SK-N-SH (cell line): ENCODE measurements around the gene ZNF391. TPM values are rescaled to one million over a fixed set of nuclear protein-coding genes. Genes with fewer than 3 reads are reported as not detected.

Experiments
- CTCF ChIA-PET: fragments of 300-600, 350-600 bp; formaldehyde crosslinking; extraction: SDS; loops from one replicate; lab custom pipeline; 2021; lab: Yijun Ruan, JAX
- POLR2A ChIA-PET: fragments of 350-600 bp; sonication (Branson Sonifier 250); formaldehyde crosslinking; extraction: SDS; loops from one replicate; lab custom pipeline; 2020; ENCODE audit warnings: antibody characterized with exemption, inconsistent platforms; lab: Yijun Ruan, JAX
- DNase-seq: peaks from one replicate; pipeline ENCODE4 v3.0.0; 2012
- H2AFZ ChIP-seq: fragments of 200-600 bp; sonication (generic); 2 replicates; pipeline ENCODE4 v1.8.1; 2016; ENCODE audit warnings: antibody characterized with exemption, mild to moderate bottlenecking, low read depth
- H3F3A ChIP-seq: fragments of 200-600 bp; sonication (generic); replicated peaks from 2 replicates; pipeline ENCODE3; 2016; ENCODE audit warnings: antibody characterized with exemption, mild to moderate bottlenecking; ENCODE audit not compliant: insufficient read depth
- H3K27ac ChIP-seq, 2 experiments: fragments of 200-500 bp in 1 of 2; fragments of 200-600 bp in 1 of 2; sonication (Bioruptor generic) in 1 of 2; sonication (generic), shearing (Covaris generic) in 1 of 2; 2 replicates each; pipeline versions ENCODE4 v1.5.1 to v1.6.1; 2014 to 2016; ENCODE audit warnings: low read depth in 2 of 2, inconsistent platforms in 1 of 2, low read length in 1 of 2, mild to moderate bottlenecking in 1 of 2, mixed read lengths in 1 of 2
- H3K27me3 ChIP-seq: fragments of 200-600 bp; sonication (generic), shearing (Covaris generic); 2 replicates; pipeline ENCODE4 v1.6.1; 2016; ENCODE audit warnings: mixed run types; ENCODE audit not compliant: insufficient read depth
- H3K36me3 ChIP-seq, 2 experiments: fragments of 200-500 bp in 1 of 2; fragments of 200-600 bp in 1 of 2; sonication (Bioruptor generic) in 1 of 2; sonication (generic) in 1 of 2; replicated peaks in 1 of 2; 2 replicates each; pipeline versions ENCODE3 to v1.5.1; 2014 to 2016; ENCODE audit warnings: low read length in 1 of 2, mild to moderate bottlenecking in 1 of 2; ENCODE audit not compliant: insufficient read depth in 2 of 2, control insufficient read depth in 1 of 2
- H3K4me1 ChIP-seq, 2 experiments: fragments of 200-500 bp in 1 of 2; fragments of 200-600 bp in 1 of 2; sonication (Bioruptor generic) in 1 of 2; sonication (generic), shearing (Covaris generic) in 1 of 2; 2 replicates each; pipeline versions ENCODE4 v1.5.1 to v1.6.1; 2014 to 2016; ENCODE audit warnings: low read depth in 1 of 2, low read length in 1 of 2, mixed run types in 1 of 2; ENCODE audit not compliant: insufficient read depth in 2 of 2, control insufficient read depth in 1 of 2
- H3K4me2 ChIP-seq: fragments of 200-600 bp; sonication (generic), shearing (Covaris generic); 2 replicates; pipeline ENCODE4 v1.6.1; 2017; ENCODE audit warnings: mixed run types
- H3K4me3 ChIP-seq, 2 experiments: fragments of 200-500 bp in 1 of 2; fragments of 200-600 bp in 1 of 2; sonication (Bioruptor generic) in 1 of 2; sonication (generic), shearing (Covaris generic) in 1 of 2; 2 replicates each; pipeline versions ENCODE4 v1.5.1 to v1.8.1; 2014 to 2016; ENCODE audit warnings: low read depth in 2 of 2, inconsistent platforms in 1 of 2, low read length in 1 of 2, mild to moderate bottlenecking in 1 of 2, mixed read lengths in 1 of 2, moderate library complexity in 1 of 2
- H3K79me2 ChIP-seq: fragments of 200-600 bp; sonication (generic); 2 replicates; pipeline ENCODE4 v1.8.1; 2017; ENCODE audit warnings: mild to moderate bottlenecking; ENCODE audit not compliant: insufficient read depth
- H3K9ac ChIP-seq: fragments of 200-600 bp; sonication (generic); 2 replicates; pipeline ENCODE4 v1.6.1; 2017; ENCODE audit warnings: mixed run types
- H3K9me2 ChIP-seq: fragments of 200-600 bp; sonication (generic); 2 replicates; pipeline ENCODE4 v1.6.1; 2017; ENCODE audit warnings: mixed run types
- H3K9me3 ChIP-seq: fragments of 200-600 bp; sonication (generic); 2 replicates; pipeline ENCODE4 v1.6.1; 2017; ENCODE audit warnings: mixed run types, mild to moderate bottlenecking, moderate library complexity
- H4K20me1 ChIP-seq: fragments of 200-600 bp; sonication (generic); 2 replicates; pipeline ENCODE4 v1.6.1; 2017; ENCODE audit warnings: mild to moderate bottlenecking, mixed run types; ENCODE audit not compliant: insufficient read depth
- CHD2 ChIP-seq: fragments of 150-350 bp; IDR thresholded peaks from 2 replicates; pipeline ENCODE4 v1.6.1; 2018; ENCODE audit warnings: low read length; ENCODE audit not compliant: partially characterized antibody
- ELF1 ChIP-seq: IDR thresholded peaks from 2 replicates; pipeline ENCODE4 v1.4.0; 2012
- EZH2phosphoT487 ChIP-seq: fragments of 200-600 bp; sonication (generic); IDR thresholded peaks from 2 replicates; pipeline ENCODE4 v1.6.1; 2017; ENCODE audit warnings: low read depth, mixed run types, mild to moderate bottlenecking, antibody characterized with exemption, moderate library complexity, borderline replicate concordance
- JUND ChIP-seq: IDR thresholded peaks from 2 replicates; pipeline ENCODE4 v1.4.0; 2012
- MAX ChIP-seq: IDR thresholded peaks from 2 replicates; pipeline ENCODE4 v1.4.0; 2012; ENCODE audit warnings: low read depth
- NFIC ChIP-seq: IDR thresholded peaks from 2 replicates; pipeline ENCODE4 v1.4.0; 2012; ENCODE audit warnings: borderline replicate concordance
- NRF1 ChIP-seq: IDR thresholded peaks from 2 replicates; pipeline ENCODE4 v1.6.1; 2012; ENCODE audit warnings: low read depth, mild to moderate bottlenecking, low read length
- SMC3 ChIP-seq: IDR thresholded peaks from 2 replicates; pipeline ENCODE4 v1.6.1; 2012; ENCODE audit warnings: low read depth, low read length, improper control_type of control experiment
- TCF12 ChIP-seq: IDR thresholded peaks from 2 replicates; pipeline ENCODE4 v1.4.0; 2012
- ZBTB33 ChIP-seq: IDR thresholded peaks from 2 replicates; pipeline ENCODE4 v1.4.0; 2012; ENCODE audit warnings: low read depth, borderline replicate concordance
- WGBS: methylation state at CpG from one replicate; pipeline ENCODE4 v1.1.6; 2017; ENCODE audit warnings: low lambda C conversion rate; 5-methylcytosine and 5-hydroxymethylcytosine counted together
- polyA plus RNA-seq, 3 experiments: library from polyadenylated mRNA; depleted of rRNA; stranded (reverse); fragments of >200 nt; gene quantifications; 2 replicates each; pipeline ENCODE4 v1.2.3, GENCODE V29; 2012
- TF ChIP-seq, protein P1 (sequence below): IDR thresholded peaks from 2 replicates; pipeline ENCODE4 v1.4.0; 2012; ENCODE audit warnings: low read depth, borderline replicate concordance
- TF ChIP-seq, protein P2 (sequence below): fragments of 150-350 bp; IDR thresholded peaks from 2 replicates; pipeline ENCODE4 v1.6.1; 2016; ENCODE audit warnings: mild to moderate bottlenecking, low read depth, low read length

The ZNF391 gene
- polyA plus RNA-seq, 1 of the 3 experiments (the other 2 are of a cell fraction): 0.77 TPM

DNA sequence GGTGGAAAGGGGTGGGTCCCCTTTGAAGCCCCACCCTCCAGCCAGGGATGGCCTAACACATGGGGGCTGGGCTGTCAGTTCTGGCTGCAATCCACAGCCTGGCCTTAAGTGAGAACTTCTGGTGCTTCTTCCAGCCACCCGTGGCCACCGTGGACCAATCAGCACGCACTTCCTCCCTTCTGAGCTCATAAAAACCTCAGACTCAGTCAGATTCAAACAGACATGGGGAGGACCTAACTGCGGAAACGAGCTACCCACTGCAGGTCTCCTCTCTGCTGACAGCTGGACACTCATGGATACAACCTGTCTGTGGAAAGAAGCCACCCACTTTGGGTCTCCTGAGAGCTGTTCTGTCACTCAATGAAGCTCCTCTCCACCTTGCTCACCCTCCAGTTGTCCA is 20.4 kb upstream of the ZNF391 start:
- Histone ChIP-seq H3K27me3 (no peaks in the 10 kb centered on the region), H3K4me1 (no peaks in the 10 kb centered on the region), H3K79me2 (no peaks in the 10 kb centered on the region), H3K9me2 (no peaks in the 10 kb centered on the region), H3K4me2 (no peak overlapping the region), H3K9ac (no peak overlapping the region), H3F3A (no peaks in the 10 kb centered on the region), H2AFZ (no peak overlapping the region), H3K36me3 (no peaks in the 10 kb centered on the region), H3K27ac (no peak overlapping the region), H4K20me1 (no peaks in the 10 kb centered on the region), H3K9me3 (no peaks in the 10 kb centered on the region), H3K4me3 (no peak overlapping the region)
- POLR2A ChIA-PET: no interaction called here
- TF ChIP-seq SMC3 (no peak), TCF12 (no peak), JUND (no peak), ZBTB33 (no peak), NRF1 (no peak), EZH2phosphoT487 (no peak), NFIC (no peak), CHD2 (no peak), ELF1 (no peak)
- TF ChIP-seq, protein P1, sequence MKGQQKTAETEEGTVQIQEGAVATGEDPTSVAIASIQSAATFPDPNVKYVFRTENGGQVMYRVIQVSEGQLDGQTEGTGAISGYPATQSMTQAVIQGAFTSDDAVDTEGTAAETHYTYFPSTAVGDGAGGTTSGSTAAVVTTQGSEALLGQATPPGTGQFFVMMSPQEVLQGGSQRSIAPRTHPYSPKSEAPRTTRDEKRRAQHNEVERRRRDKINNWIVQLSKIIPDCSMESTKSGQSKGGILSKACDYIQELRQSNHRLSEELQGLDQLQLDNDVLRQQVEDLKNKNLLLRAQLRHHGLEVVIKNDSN: no peak
- TF ChIP-seq, protein P2, sequence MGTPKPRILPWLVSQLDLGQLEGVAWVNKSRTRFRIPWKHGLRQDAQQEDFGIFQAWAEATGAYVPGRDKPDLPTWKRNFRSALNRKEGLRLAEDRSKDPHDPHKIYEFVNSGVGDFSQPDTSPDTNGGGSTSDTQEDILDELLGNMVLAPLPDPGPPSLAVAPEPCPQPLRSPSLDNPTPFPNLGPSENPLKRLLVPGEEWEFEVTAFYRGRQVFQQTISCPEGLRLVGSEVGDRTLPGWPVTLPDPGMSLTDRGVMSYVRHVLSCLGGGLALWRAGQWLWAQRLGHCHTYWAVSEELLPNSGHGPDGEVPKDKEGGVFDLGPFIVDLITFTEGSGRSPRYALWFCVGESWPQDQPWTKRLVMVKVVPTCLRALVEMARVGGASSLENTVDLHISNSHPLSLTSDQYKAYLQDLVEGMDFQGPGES: no peak
- 6% methylated on average over 3 of the region's 5 CpGs for WGBS
- CTCF ChIA-PET: no interaction called here
- DNase-seq: no peak

- Histone ChIP-seq H3K4me1 (peaks cover 0 to 5% of the 10 kb centered on the region in 2 experiments; a peak in 1 of 4 replicates), H2AFZ (no peak overlapping the region), H4K20me1 (no peaks in the 10 kb centered on the region), H3K4me3 (no peak overlapping the region), H3K9ac (no peak overlapping the region), H3F3A (no peaks in the 10 kb centered on the region), H3K27ac (no peak overlapping the region), H3K36me3 (no peaks in the 10 kb centered on the region), H3K9me2 (no peaks in the 10 kb centered on the region), H3K4me2 (no peak overlapping the region), H3K9me3 (no peaks in the 10 kb centered on the region), H3K27me3 (no peaks in the 10 kb centered on the region), H3K79me2 (no peaks in the 10 kb centered on the region)
- POLR2A ChIA-PET: no interaction called here
- no peak for DNase-seq
- 51% methylated on average over 4 of the region's 4 CpGs for WGBS
- CTCF ChIA-PET: no interaction called here
- no peak for TF ChIP-seq MAX
These were observed 18.2 kb upstream of the ZNF391 start for GRCh38 chr6:27370391-27370790.
